AG08396 (cell line): Measurements from ENCODE around the gene GCSAM.

ENCODE experiments used
- DNase-seq: peaks from one replicate; pipeline ENCODE4 v3.0.0; 2012; ENCODE audit warnings: low spot score, mixed read lengths

The GCSAM gene, protein sequence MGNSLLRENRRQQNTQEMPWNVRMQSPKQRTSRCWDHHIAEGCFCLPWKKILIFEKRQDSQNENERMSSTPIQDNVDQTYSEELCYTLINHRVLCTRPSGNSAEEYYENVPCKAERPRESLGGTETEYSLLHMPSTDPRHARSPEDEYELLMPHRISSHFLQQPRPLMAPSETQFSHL

DNA sequence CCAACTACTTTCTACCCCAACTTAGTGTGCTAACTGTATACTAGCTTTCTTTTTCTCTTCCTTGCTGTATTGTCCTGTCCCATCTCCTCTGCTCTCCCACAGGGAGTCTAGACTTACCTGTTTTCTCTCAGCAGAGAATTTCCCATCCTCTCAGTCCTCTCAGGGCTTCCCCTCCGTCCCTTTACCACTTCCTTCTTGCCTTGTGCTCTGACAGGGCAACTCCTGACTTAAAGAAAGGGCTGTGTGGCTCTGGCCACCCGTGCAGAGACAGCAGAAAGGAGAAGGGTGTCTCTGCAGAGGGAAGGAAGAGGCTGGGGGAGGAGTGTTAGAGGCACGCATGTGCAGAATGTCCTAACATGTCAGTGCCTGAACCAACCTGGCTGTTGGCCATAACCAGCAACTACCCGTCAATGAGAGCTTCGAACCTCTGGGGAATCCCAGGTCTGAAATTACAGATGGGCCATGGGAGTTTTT lies at the start of gene GCSAM:
Gene GCSAM (minus strand): TSS at position 274 of the 474 bp plus-strand sequence. CDS start 128 bp downstream, at position 146.
- no peak for DNase-seq

DNA sequence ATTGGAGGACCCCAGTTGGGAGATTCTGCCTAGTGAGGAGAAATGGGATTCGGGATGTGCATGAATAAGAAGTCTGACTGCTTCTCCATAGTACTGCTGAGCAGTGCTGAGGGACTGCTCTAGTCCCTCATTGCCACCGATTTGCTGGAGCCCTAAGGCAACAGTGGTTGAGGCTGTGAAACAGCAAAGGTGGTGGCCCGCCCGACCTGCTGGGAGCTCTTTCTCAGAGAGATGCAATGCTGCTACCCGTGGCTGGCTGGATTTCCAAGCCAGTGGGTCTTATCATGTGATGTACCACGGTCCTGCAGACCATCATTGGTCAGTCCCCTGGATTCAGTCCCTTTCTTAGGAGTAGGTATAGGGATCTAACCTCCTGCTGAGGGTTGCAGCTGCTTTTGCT lies 42.6 kb upstream of the GCSAM start:
- no peak for DNase-seq

DNA sequence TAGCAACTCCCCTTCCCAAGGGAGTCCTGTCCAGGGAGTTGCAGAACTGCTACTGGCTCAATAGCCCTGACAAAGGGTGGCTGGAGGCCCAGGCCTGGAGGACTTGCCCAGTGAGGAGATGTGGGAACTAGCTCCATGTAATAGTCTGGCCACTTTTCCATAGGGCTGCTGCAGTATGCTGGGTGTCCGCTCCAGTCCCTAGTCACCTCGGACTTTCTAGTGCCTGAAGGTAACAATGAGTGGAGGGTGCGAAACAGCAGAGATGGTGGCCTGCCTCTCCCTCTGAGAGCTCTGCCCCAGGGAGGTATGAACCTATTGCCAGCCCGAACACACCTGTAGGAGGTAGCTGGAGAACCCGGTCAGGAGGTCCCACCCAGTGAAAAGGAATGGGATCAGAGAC lies 42.0 kb upstream of the GCSAM start:
- DNase-seq, result no peak

DNA sequence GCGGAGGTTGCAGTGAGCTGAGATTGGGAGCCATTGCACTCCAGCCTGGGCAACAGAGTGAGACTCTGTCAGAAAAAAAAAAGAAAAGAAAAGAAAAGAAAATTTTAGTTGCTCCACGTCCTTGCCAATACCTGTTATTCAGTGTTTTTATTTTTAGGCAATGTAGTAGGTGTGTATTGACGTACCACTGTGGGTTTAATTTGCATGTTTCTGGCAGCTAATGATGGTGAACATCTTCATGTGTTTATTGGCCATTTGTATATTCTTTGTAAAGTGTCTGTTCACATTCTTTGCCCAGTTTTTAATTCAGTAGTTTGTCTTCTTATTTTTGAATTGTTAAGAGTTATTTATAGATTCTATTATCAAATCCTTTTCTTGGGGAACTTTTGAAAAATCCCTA lies 38.1 kb upstream of the GCSAM start:
- no peak for DNase-seq

DNA sequence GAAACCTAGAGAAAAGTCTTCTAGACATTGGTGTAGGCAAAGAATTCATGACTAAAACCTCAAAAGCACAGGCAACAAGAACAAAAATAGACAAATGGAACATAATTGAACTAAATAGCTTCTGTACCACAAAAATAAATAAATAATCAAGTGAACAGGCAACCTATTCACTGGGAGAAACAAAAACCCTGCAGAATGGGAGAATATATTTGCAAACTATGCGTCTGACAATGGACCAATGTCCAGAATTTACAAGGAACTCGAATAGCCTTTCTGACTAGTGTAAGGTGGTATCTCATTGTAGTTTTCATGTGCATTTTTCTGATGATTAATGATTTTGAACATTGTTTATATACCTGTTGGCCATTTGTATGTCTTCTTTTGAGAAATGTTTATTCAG lies 37.0 kb upstream of the GCSAM start:
- no peak for DNase-seq

DNA sequence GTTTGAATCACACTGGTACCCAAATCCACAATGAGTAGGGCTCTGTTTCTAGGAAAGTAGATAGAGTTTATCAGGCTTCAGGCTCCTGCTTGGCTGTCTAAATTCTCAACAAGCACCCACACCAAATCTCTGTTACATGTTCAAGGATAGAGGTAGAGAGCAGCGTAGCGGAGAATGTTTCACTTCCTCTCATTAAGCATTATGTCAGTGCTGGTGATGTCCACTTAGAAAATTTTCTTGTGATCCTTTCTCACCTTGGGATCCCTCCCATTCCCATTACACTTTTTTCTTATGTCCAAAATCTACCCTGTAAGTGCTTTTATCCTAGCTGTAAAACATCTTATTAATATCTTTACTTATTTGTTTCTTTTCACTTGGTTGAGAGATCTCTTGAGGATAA lies 34.7 kb upstream of the GCSAM start:
- DNase-seq, result no peak

DNA sequence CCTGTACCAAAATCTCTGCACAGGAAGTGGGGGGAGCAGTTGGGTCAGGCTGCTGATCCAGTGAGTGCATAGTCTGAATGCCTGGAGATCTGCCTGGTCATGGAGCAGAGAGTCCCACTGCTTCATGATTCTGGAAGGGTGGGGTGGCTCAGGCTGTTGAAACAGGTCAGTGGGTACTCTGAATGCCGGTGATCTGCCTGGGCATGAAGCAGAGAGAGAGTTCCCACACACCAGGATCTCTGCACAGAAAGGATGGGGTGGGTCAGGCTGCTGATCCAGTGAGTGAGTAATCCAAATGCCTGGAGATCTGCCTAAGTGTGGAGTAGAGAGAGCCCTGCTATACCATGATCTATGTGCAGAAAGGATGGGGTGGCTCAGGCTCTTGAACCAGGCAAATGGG lies 16.1 kb upstream of the GCSAM start:
- no peak for DNase-seq

DNA sequence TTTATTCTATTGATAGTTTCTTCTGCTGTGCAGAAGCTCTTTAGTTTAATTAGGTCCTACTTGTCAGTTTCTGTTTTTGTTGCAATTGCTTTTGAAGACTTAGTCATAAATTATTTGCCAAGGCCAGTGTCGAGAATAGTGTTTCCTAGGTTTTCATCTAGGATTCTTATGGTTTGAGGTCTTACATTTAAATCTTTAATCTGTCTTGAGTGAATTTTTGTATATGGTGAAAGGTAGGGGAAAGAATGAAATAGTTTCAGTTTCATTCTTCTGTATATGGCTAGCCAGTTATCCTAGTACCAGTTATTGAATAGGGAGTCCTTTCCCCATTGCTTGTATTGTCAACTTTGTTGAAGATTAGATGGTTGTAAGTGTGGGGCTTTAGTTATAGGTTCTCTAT lies 10.6 kb upstream of the GCSAM start:
- no peak for DNase-seq

DNA sequence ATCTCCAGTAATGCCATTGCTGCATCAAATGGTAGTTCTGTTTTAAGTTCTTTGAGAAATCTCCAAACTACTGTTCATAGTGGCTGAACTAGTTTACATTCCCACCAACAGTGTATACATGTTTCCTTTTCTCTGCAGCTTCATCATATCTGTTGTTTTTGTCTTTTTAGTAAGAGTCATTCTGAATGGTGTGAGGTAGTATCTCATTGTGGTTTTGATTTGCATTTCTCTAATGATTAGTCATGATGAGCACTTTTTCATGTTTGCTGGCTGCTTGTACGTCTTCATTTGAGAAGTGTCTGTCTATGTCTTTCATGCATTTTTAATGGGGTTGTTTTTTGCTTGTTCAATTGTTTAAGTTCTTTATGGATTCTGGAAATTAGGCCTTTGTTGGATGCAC lies 10.2 kb upstream of the GCSAM start:
- no peak for DNase-seq

DNA sequence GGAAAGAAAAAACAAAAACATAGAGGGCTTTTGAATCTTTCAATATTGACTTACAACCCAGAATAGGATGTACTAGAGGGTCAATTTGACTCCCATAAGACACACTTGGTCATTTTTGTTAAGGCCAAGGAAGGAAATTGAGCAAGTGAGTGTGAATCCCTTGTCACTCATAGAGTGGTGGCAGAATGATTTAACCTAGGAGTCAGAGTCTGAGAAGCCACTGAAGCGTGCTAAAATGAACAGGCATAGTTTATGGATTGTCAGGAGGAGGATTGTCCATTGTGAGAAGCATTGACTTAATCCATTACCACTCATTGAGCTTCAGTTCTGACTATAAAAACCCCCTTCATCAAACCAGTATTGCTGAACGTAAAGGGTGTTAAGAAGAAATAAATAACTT lies 8.2 kb upstream of the GCSAM start:
- DNase-seq, result no peak

DNA sequence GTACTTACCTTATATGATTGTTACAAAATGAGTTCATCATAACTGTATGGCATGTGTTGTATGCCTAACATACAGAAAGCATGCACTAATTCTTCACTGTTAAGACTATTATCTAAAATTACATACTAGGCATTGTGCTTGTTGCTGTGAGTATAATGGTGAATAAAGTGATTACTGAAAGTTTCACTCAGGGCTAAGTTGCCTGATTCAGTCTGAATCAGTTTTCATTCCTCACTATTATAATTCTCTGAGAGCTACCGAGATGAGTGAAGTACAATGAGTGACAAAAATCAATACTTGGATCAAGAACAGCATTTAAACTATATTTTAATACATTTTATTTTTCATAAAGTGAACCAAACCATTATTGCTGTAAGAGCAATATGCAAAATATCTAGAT lies 7.5 kb upstream of the GCSAM start:
- DNase-seq, result no peak

DNA sequence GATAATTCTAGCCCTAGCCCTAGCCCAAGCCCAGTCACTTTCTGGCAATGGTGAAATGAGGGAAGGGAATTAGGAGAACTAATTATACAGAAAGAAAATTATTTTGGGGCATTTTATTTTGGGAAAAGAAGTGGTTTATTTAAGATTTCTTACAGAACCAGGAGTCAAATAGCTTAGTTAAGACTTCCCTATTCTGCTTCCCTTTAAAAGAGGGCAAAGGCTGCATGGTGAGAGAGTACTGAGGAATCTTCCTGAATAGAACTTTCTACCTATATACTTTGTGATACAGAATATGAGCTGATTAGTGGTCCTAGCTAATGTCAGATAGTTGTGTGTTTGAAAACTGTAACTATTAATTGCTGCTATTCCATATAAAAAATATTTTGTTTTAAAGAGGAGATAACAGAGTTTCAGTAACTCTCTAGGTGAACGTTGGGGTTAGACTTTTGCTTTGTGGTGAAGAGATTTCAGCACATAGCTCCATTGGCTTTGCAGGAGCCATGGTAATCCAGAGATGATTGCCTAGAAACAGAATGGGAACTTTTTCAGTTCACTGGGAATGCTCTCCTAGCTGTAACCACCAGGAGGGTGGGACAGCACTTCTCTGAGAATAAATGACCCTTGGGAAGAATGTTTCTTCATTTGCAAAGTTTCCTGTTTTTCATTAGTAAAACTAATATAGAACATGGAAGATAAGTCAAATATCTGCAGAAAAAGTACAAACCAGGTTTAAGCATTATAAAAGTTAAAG lies 5.3 kb upstream of the GCSAM start:
- DNase-seq, result no peak

DNA sequence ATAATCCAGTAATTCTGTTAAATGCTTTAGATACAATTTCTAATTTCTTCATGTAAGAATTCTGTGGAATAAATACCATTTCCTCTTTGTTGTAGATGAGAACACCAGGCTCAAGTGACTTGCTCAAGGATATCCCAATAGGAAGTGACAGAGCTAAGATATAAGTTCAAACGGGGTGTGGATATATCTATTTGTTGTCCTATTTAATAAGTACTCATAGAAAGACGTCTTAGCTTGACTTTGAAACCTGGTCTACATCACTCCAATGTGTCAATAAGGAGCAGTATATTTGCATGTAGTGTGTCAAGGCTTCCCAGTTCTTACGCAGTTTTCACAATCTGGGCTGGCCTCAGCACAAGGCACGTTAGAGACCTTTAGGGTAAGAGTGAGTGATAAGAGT lies 4.7 kb upstream of the GCSAM start:
- no peak for DNase-seq

DNA sequence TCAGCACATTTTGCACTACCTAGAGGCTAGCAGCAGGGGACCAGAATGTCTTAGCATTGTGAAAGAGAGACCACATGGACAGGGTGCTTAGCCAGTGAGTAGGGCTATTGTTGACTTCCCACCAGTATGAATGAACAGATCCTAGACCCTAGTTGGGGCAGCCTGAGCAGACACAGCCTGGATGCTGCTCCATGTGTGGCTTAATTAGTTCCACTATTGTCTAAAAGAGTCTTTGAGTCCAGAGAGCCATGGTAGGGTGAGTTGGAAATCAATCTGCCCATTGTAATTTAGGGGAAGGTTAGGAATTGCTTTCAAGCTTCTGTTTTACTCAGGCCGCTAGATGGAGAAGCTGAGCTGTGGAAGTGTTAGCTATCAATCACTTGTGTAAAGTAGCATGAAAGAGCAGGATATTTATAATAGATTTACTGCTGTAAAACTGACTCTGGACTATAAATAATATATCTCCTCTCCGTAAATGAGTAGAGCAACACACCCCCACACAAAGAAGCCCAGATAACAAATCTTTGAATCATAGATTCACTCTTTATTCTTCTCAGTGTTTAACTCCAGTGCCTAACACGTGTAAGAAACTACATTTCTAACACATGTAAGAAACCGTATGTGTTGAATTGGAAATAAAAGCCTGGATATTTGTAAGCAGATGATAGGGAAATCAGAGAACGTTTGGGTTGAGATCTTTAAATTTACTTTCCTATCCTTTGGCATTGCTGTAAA lies 4.1 kb upstream of the GCSAM start:
- DNase-seq, result no peak

DNA sequence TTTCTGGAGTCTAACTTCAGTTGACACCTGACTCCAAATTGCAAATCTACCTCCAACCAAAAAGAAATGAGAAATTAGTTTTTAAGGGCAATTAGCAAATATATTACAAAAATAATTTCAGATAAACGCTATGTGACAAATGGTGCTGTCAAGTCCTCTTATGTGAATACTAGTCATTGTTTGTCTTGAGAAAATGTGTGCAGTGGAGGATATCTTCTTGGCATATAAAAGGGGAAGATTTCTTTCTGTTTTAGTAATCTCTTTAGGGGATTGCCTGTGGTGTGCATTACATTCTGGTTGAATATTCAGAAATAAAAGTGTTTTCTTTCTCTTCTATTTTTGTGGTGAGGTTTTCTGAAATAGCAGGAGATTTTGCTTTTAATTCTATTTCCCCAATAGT lies 3.0 kb upstream of the GCSAM start:
- DNase-seq, result no peak

DNA sequence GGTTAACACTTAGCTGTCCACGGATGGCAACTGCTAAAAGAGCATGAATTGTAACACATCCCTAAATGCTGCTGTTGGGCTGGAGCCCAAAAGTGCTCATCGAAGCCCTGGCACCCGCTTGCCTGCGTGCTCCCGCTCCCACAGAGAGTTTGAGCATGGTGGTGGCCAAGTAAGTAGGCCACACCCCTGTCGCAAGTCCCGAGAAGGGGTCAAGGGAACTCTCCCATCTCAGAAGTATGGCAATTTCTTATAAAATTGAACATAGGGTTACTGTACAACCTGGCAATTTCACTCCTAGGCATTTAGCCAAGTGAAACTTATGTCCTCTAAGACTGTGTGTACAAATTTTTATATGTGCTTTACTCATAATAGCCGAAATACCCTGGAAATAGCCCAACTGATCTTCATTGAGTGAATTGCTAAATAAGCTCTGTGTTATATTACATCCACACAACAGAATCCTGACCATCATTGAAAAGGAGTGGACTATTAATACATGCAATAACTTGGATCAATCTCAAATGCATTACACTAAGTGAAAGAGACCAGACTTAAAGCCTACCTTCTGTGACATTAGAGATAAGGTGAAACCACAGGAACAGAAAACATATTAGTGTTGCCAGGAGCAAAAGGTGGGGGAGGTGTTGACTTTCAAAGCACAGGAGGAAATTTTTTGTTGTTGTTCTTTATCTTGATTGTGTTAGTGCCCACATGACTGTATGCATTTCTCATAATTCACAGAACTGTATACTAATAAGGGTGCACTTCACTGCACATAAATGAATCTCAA lies 1.5 kb upstream of the GCSAM start:
- no peak for DNase-seq

DNA sequence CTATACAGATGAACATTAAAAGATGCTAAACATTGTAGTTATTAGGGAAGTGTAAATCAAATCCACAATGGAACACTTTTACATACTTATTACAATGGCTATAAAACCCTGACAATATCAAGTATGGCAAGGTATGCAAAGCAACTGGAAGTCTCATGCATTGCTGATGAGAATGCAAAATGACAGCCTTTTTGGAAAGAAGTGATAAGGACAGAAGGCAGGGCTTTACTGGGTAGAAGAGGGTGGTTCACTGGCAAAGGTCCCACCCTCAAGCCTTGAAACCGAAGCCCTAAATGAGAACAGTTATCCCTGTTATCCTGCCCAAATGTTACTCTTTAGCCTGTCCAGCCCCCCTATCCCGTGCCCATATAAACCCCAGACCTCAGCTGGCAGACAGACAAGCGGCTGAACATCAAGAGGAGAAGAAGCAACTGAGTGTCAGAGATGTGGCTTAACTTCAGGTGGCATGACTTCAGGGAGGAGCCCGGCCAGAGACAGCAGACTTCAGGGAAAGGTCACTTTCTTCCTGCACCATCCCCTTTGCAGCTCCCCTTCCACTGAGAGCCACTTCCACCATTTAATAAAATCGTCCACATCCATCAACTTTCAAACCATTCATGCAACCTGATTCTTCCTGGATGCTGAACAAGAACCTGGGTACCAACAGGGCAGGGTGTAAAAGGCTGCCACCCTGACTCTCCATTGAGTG lies 732 bp upstream of the GCSAM start:
- no peak for DNase-seq

DNA sequence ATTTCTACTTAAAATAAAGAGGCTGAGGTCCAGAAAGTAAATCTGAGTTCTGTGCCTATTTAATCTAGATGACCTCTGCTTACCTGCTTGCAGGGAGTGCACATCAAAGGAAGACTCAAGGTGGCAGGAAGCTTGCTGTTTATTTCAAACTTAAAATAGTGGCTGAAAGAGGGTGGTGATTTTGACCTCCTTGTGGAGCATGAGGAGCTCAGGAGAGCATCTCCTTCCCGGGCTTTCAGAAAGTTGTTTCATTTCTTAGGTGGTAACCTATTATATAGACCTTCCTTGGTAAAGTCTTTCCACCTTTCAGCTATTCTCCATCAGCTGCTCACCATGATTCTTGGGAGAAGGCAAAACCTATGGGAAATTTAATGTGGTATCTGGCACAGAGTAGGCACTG lies 494 bp downstream of the GCSAM start:
- no peak for DNase-seq

DNA sequence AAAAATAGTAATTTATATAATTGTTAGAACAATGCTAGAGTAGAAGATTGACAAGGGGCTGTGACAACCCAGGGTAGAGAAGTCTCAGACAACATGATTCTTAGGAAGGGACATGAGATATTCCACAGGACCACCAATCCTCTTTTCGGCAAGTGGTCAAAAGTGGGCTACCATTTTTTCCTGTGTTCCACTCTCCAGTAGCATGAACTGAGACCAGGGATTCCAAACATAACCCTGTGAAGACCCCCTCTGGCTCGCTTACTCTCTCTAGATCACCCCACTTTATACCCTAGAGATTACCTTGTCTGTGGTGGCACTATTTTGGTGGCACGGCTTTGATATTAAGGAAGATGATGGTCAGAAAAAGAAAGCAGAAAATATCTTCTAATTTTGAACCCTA lies 960 bp downstream of the GCSAM start:
- no peak for DNase-seq

DNA sequence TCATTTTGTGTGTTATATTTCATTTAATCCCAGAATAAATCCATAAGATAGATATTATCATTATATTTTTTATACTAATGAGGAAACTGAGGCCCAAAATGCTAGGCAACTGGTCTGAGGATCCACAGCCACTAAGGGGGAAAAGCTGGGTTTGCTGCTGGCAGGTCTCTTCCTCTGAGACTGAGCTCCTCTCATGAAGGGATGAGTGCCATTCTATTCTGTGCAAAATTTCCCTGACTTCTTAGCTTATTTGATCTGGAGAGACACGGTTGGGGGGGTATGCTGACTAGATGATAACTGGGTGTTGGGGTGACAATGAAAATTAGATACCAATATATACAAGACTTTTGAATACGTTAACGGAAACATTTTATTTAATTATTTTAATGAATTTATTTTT lies 1.9 kb downstream of the GCSAM start:
- no peak for DNase-seq

DNA sequence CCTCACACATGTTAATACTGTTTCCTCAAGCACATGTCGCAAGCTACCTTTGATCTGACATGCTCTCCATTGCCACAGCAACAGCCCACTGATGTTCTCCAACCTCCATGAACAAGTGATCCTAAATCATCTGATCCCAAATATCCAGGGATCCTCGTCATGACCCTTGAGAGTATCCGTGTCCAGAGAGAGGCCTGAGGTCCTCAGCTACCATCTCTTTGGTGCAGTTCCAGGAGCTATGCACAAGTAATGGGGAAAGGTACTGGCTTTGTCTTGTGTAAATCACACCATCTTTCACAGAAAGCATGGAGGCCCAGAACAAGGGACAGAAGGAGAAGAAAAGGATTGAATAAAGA lies 2.4 kb downstream of the GCSAM start:
- no peak for DNase-seq
